Measurements from ENCODE around the gene ROBO1. TPM values are rescaled to one million over a fixed set of nuclear protein-coding genes. Genes with fewer than 3 reads are reported as not detected.

ROBO1 gene
- total RNA-seq, 1 donor from 2014 or later, result 71.7 TPM

DNA sequence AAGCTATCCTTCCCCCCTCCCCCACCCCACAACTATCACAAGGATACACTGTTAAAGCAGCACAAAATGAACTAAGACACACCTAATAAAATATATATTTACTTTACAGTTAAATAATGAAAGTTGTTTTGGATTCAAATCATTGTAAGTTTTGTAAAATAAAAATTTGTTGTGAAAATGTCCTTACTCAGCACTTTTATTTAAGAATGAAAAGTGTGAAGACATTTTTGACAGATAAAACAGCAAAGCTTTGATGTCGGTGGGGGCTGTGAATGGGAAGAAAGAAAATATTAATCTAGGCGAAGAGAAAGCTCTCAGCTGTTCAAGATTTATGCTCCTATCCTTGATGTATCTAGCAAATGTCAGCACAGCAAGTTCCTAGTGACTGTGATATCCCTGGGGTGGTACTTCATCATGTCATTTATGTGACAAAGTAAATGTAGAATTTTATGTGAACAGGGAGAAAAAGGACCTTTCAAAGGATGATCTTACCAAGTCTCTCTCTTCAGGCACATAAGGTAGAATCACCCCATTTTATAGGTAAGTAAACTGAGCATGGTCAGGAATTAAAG is 216.4 kb downstream of the ROBO1 start:
- TF ChIP-seq, protein P1, sequence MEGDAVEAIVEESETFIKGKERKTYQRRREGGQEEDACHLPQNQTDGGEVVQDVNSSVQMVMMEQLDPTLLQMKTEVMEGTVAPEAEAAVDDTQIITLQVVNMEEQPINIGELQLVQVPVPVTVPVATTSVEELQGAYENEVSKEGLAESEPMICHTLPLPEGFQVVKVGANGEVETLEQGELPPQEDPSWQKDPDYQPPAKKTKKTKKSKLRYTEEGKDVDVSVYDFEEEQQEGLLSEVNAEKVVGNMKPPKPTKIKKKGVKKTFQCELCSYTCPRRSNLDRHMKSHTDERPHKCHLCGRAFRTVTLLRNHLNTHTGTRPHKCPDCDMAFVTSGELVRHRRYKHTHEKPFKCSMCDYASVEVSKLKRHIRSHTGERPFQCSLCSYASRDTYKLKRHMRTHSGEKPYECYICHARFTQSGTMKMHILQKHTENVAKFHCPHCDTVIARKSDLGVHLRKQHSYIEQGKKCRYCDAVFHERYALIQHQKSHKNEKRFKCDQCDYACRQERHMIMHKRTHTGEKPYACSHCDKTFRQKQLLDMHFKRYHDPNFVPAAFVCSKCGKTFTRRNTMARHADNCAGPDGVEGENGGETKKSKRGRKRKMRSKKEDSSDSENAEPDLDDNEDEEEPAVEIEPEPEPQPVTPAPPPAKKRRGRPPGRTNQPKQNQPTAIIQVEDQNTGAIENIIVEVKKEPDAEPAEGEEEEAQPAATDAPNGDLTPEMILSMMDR (IDR thresholded peaks at IDR 0.05; ENCODE audit: insufficient read depth, low read depth, low read length), result no peak
- no peak for TF ChIP-seq EZH2 (IDR thresholded peaks at IDR 0.05; ENCODE audit: insufficient read depth, low read length)
- Histone ChIP-seq H2AFZ (ENCODE audit: low read depth, low read length) (no peak overlapping the region), H3K4me2 (ENCODE audit: low read length) (no peak overlapping the region), H4K20me1 (ENCODE audit: insufficient read depth, low read length) (no peaks in the 10 kb centered on the region), H3K27ac (ENCODE audit: low read depth, low read length) (no peak overlapping the region), H3K9me3 (ENCODE audit: insufficient read depth, low read depth, low read length) (no peaks in the 10 kb centered on the region), H3K27me3 (ENCODE audit: insufficient read depth, low read length) (no peaks in the 10 kb centered on the region), H3K4me1 (ENCODE audit: insufficient read depth, low read length) (no peaks in the 10 kb centered on the region), H3K9ac (ENCODE audit: low read length) (no peak overlapping the region), H3K36me3 (ENCODE audit: insufficient read depth, low read length) (no peaks in the 10 kb centered on the region), H3K4me3 (ENCODE audit: insufficient read depth, low read depth, low read length) (no peak overlapping the region), H3K79me2 (ENCODE audit: insufficient read depth, low read length) (no peaks in the 10 kb centered on the region)
- H3K36me3 Mint-ChIP-seq (ENCODE audit: low read depth, unreplicated experiment), result no peaks in the 10 kb centered on the region
- H3K9me3 Mint-ChIP-seq (ENCODE audit: unreplicated experiment), result no peaks in the 10 kb centered on the region
- H3K27me3 Mint-ChIP-seq (ENCODE audit: low read depth, unreplicated experiment), result no peaks in the 10 kb centered on the region
- no peak overlapping the region for H3K27ac Mint-ChIP-seq (ENCODE audit: unreplicated experiment)
- FAIRE-seq (no peak), DNase-seq (ENCODE audit: low read depth) (no peak)
- H3K4me1 Mint-ChIP-seq (ENCODE audit: low read depth, unreplicated experiment), result no peaks in the 10 kb centered on the region
- H3K4me3 Mint-ChIP-seq (ENCODE audit: unreplicated experiment), result no peak overlapping the region

DNA sequence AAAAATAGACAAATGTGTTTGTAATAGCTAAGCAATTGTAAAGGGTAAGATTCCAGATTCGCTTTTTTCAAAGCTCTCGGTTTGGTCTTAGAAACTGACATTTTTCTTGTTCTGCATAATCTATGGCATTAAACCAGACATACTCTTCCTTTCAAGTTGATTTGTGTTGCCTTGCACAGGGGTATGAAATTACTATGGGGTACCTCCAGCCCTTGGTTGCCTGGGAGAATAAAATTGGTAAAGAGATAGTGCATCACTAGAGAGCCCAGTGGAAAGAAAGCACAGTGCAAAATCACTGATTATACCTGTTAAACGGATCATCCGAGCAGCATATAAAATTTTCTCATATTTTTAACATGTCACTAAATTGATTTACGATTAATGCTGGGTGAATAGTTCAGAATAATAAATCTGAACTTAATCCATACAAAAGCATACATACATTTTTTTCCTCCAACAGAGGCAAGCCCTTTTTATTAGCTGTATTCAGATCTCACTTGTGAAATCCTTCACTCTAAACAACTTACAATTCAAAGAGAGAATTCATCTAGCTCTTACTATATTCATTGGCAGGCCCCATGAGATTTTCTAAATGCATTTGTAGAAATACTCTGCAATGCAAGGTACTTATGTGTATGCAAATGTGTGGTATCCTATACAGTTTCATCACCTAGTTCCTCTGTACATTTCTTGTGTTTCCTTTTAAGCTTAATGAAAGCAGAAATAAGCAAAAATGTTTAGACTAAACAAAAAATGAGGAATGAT is 224.4 kb downstream of the ROBO1 start:
- Mint-ChIP-seq H3K4me3 (ENCODE audit: unreplicated experiment) (no peak overlapping the region), H3K27me3 (ENCODE audit: low read depth, unreplicated experiment) (no peaks in the 10 kb centered on the region), H3K27ac (ENCODE audit: unreplicated experiment) (no peak overlapping the region), H3K9me3 (ENCODE audit: unreplicated experiment) (no peaks in the 10 kb centered on the region), H3K4me1 (ENCODE audit: low read depth, unreplicated experiment) (no peaks in the 10 kb centered on the region), H3K36me3 (ENCODE audit: low read depth, unreplicated experiment) (no peaks in the 10 kb centered on the region)
- FAIRE-seq (no peak), DNase-seq (ENCODE audit: low read depth) (no peak)
- H3K27me3 ChIP-seq (ENCODE audit: insufficient read depth, low read length), result no peaks in the 10 kb centered on the region
- H3K27ac ChIP-seq (ENCODE audit: low read depth, low read length), result no peak overlapping the region
- H3K4me1 ChIP-seq (ENCODE audit: insufficient read depth, low read length), result no peaks in the 10 kb centered on the region
- H3K9ac ChIP-seq (ENCODE audit: low read length), result no peak overlapping the region
- no peak overlapping the region for H3K4me3 ChIP-seq (ENCODE audit: insufficient read depth, low read depth, low read length)
- no peaks in the 10 kb centered on the region for H4K20me1 ChIP-seq (ENCODE audit: insufficient read depth, low read length)
- no peak overlapping the region for H2AFZ ChIP-seq (ENCODE audit: low read depth, low read length)
- H3K79me2 ChIP-seq (ENCODE audit: insufficient read depth, low read length), result no peaks in the 10 kb centered on the region
- no peak overlapping the region for H3K4me2 ChIP-seq (ENCODE audit: low read length)
- TF ChIP-seq, protein P1 (IDR thresholded peaks at IDR 0.05; ENCODE audit: insufficient read depth, low read depth, low read length), result no peak
- no peak for TF ChIP-seq EZH2 (IDR thresholded peaks at IDR 0.05; ENCODE audit: insufficient read depth, low read length)
- no peaks in the 10 kb centered on the region for H3K36me3 ChIP-seq (ENCODE audit: insufficient read depth, low read length)
- H3K9me3 ChIP-seq (ENCODE audit: insufficient read depth, low read depth, low read length), result no peaks in the 10 kb centered on the region

DNA sequence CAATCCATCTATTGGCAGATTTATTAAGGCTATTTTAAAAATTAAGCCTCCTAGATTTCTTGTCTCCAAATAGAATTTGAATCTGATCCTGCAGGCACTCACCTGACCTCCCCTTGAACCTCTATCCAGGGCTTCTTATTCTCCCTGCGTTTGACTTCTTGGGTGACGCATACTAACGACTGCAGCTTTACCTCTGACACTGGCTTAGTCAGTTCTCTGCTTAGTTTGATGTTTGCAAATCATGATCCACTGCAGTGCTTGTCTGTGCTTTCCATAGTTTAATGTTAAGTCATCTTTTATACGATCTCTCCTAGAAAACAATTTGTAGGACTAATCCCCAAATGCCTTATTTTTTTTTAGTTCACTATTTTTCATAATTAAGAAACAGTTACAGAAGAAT is 233.1 kb downstream of the ROBO1 start:
- H3K27me3 Mint-ChIP-seq (ENCODE audit: low read depth, unreplicated experiment), result no peaks in the 10 kb centered on the region
- no peak overlapping the region for H3K4me3 ChIP-seq (ENCODE audit: insufficient read depth, low read depth, low read length)
- no peaks in the 10 kb centered on the region for H3K4me1 ChIP-seq (ENCODE audit: insufficient read depth, low read length)
- TF ChIP-seq, protein P1 (IDR thresholded peaks at IDR 0.05; ENCODE audit: insufficient read depth, low read depth, low read length), result no peak
- no peak for TF ChIP-seq EZH2 (IDR thresholded peaks at IDR 0.05; ENCODE audit: insufficient read depth, low read length)
- no peak overlapping the region for H3K4me2 ChIP-seq (ENCODE audit: low read length)
- H3K4me3 Mint-ChIP-seq (ENCODE audit: unreplicated experiment), result no peak overlapping the region
- no peaks in the 10 kb centered on the region for H3K36me3 ChIP-seq (ENCODE audit: insufficient read depth, low read length)
- no peaks in the 10 kb centered on the region for H3K9me3 ChIP-seq (ENCODE audit: insufficient read depth, low read depth, low read length)
- peak; percentile 29 for DNase-seq (ENCODE audit: low read depth)
- no peaks in the 10 kb centered on the region for H3K27me3 ChIP-seq (ENCODE audit: insufficient read depth, low read length)
- no peaks in the 10 kb centered on the region for H3K79me2 ChIP-seq (ENCODE audit: insufficient read depth, low read length)
- no peak overlapping the region for H3K27ac ChIP-seq (ENCODE audit: low read depth, low read length)
- no peaks in the 10 kb centered on the region for H4K20me1 ChIP-seq (ENCODE audit: insufficient read depth, low read length)
- no peak overlapping the region for H2AFZ ChIP-seq (ENCODE audit: low read depth, low read length)
- no peak overlapping the region for H3K9ac ChIP-seq (ENCODE audit: low read length)
- no peaks in the 10 kb centered on the region for H3K4me1 Mint-ChIP-seq (ENCODE audit: low read depth, unreplicated experiment)
- no peak overlapping the region for H3K27ac Mint-ChIP-seq (ENCODE audit: unreplicated experiment)
- no peaks in the 10 kb centered on the region for H3K9me3 Mint-ChIP-seq (ENCODE audit: unreplicated experiment)
- H3K36me3 Mint-ChIP-seq (ENCODE audit: low read depth, unreplicated experiment), result no peaks in the 10 kb centered on the region
- no peak for FAIRE-seq
